KMS-11 (cell line): ENCODE measurements around the gene KANSL1.

Experiments
- H2AFZ ChIP-seq: fragments of 200-600 bp; sonication (generic); 2 replicates; pipeline ENCODE4 v1.6.1; 2016; ENCODE audit warnings: antibody characterized with exemption, mixed run types, low read depth
- H3K27ac ChIP-seq: fragments of 200-600 bp; sonication (generic); 2 replicates; pipeline ENCODE4 v1.6.1; 2016; ENCODE audit warnings: mild to moderate bottlenecking, mixed run types
- H3K27me3 ChIP-seq: fragments of 200-600 bp; sonication (generic); 2 replicates; pipeline ENCODE4 v1.6.1; 2017; ENCODE audit warnings: mild to moderate bottlenecking, low read depth, mixed run types, moderate library complexity; ENCODE audit not compliant: insufficient read depth
- H3K36me3 ChIP-seq: fragments of 200-600 bp; sonication (generic); 2 replicates; pipeline ENCODE4 v1.6.1; 2017; ENCODE audit warnings: mild to moderate bottlenecking, mixed run types; ENCODE audit not compliant: insufficient read depth
- H3K4me1 ChIP-seq: fragments of 200-600 bp; sonication (generic); 2 replicates; pipeline ENCODE4 v1.6.1; 2016; ENCODE audit warnings: mild to moderate bottlenecking, low read depth, mixed run types; ENCODE audit not compliant: poor library complexity, severe bottlenecking
- H3K4me2 ChIP-seq: fragments of 200-600 bp; sonication (generic); 2 replicates; pipeline ENCODE4 v1.7.0; 2016; ENCODE audit warnings: mild to moderate bottlenecking, mixed run types
- H3K4me3 ChIP-seq: fragments of 200-600 bp; sonication (generic); IDR thresholded peaks from 2 replicates; pipeline ENCODE4 v1.6.1; 2017; ENCODE audit warnings: low read depth, low read length, mixed read lengths; ENCODE audit not compliant: insufficient read depth
- H3K79me2 ChIP-seq: fragments of 200-600 bp; sonication (generic); 2 replicates; pipeline ENCODE4 v1.6.1; 2016; ENCODE audit warnings: low read depth, mixed run types; ENCODE audit not compliant: insufficient read depth
- H3K9ac ChIP-seq: fragments of 200-600 bp; sonication (generic); 2 replicates; pipeline ENCODE4 v1.6.1; 2016; ENCODE audit warnings: mild to moderate bottlenecking, mixed run types
- H4K20me1 ChIP-seq: fragments of 200-600 bp; sonication (generic); 2 replicates; pipeline ENCODE4 v1.6.1; 2016; ENCODE audit warnings: mild to moderate bottlenecking, mixed run types; ENCODE audit not compliant: insufficient read depth
- TF ChIP-seq, protein P1 (sequence below): fragments of 200-600 bp; sonication (generic); conservative IDR thresholded peaks from 2 replicates; pipeline ENCODE4 v1.6.1; 2017; ENCODE audit warnings: low read depth, mild to moderate bottlenecking, antibody characterized with exemption, low read length, moderate library complexity, mixed read lengths

Gene KANSL1

DNA sequence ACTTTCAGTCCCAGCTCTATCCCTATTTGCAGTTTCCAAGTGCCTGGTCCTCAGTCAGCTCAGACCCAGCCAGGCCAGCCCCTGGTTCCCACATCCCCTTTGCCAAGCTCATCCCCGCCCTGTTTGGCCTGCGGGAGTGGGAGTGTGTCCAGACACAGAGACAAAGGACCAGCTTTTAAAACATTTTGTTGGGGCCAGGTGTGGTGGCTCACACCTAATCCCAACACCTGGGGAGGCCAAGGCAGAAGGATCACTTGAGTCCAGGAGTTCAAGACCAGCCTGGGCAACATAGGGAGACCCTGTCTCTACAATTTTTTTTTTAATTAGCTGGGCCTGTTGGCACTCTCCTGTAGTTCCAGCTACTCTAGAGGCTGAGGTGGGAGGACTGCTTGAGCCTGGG, 192.5 kb downstream of the KANSL1 start:
- no peak overlapping the region for H3K27ac ChIP-seq
- no peak overlapping the region for H3K4me2 ChIP-seq
- peaks cover 6% of the 10 kb centered on the region for H3K4me1 ChIP-seq
- no peak overlapping the region for H2AFZ ChIP-seq
- no peak overlapping the region for H3K4me3 ChIP-seq
- H4K20me1 ChIP-seq: no peaks in the 10 kb centered on the region
- H3K79me2 ChIP-seq: no peaks in the 10 kb centered on the region
- no peaks in the 10 kb centered on the region for H3K27me3 ChIP-seq
- TF ChIP-seq, protein P1, sequence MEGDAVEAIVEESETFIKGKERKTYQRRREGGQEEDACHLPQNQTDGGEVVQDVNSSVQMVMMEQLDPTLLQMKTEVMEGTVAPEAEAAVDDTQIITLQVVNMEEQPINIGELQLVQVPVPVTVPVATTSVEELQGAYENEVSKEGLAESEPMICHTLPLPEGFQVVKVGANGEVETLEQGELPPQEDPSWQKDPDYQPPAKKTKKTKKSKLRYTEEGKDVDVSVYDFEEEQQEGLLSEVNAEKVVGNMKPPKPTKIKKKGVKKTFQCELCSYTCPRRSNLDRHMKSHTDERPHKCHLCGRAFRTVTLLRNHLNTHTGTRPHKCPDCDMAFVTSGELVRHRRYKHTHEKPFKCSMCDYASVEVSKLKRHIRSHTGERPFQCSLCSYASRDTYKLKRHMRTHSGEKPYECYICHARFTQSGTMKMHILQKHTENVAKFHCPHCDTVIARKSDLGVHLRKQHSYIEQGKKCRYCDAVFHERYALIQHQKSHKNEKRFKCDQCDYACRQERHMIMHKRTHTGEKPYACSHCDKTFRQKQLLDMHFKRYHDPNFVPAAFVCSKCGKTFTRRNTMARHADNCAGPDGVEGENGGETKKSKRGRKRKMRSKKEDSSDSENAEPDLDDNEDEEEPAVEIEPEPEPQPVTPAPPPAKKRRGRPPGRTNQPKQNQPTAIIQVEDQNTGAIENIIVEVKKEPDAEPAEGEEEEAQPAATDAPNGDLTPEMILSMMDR: no peak
- H3K9ac ChIP-seq: no peak overlapping the region
- H3K36me3 ChIP-seq: no peaks in the 10 kb centered on the region

DNA sequence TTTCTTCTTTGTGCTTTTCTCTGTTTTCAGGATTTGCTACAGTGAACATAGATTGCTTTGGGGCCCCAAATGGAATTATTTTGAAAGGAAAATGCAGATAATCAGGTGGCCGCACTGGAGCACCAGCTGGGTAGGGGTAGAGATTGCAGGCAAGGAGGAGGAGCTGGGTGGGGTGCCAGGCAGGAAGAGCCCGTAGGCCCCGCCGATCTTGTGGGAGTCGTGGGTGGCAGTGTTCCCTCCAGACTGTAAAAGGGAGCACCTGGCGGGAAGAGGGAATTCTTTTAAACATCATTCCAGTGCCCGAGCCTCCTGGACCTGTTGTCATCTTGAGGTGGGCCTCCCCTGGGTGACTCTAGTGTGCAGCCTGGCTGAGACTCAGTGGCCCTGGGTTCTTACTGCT, 192.9 kb downstream of the KANSL1 start:
- TF ChIP-seq, protein P1: no peak
- Histone ChIP-seq H3K36me3 (no peaks in the 10 kb centered on the region), H3K4me2 (no peak overlapping the region), H3K4me1 (peaks cover 6% of the 10 kb centered on the region), H3K4me3 (no peak overlapping the region), H3K27me3 (no peaks in the 10 kb centered on the region), H3K9ac (no peak overlapping the region), H4K20me1 (no peaks in the 10 kb centered on the region), H3K27ac (no peak overlapping the region), H3K79me2 (no peaks in the 10 kb centered on the region), H2AFZ (no peak overlapping the region)

DNA sequence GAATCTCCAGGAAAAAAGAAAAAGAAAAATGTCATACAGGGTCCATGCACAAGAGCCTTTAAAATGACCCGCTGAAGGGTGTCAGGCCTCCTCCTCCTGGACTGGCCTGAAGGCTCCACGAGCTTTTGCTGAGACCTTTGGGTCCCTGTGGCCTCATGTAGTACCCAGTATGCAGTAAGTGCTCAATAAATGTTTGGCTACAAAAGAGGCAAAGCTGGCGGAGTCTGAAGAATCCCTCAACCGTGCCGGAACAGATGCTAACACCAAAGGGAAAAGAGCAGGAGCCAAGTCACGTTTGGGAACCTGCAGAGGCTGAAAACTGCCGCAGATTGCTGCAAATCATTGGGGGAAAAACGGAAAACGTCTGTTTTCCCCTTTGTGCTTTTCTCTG, 193.3 kb downstream of the KANSL1 start:
- no peaks in the 10 kb centered on the region for H3K27me3 ChIP-seq
- H3K4me3 ChIP-seq: no peak overlapping the region
- no peaks in the 10 kb centered on the region for H3K79me2 ChIP-seq
- peaks cover 6% of the 10 kb centered on the region for H3K4me1 ChIP-seq
- H3K36me3 ChIP-seq: no peaks in the 10 kb centered on the region
- TF ChIP-seq, protein P1: no peak
- no peak overlapping the region for H3K9ac ChIP-seq
- H2AFZ ChIP-seq: no peak overlapping the region
- no peak overlapping the region for H3K27ac ChIP-seq
- no peaks in the 10 kb centered on the region for H4K20me1 ChIP-seq
- no peak overlapping the region for H3K4me2 ChIP-seq

DNA sequence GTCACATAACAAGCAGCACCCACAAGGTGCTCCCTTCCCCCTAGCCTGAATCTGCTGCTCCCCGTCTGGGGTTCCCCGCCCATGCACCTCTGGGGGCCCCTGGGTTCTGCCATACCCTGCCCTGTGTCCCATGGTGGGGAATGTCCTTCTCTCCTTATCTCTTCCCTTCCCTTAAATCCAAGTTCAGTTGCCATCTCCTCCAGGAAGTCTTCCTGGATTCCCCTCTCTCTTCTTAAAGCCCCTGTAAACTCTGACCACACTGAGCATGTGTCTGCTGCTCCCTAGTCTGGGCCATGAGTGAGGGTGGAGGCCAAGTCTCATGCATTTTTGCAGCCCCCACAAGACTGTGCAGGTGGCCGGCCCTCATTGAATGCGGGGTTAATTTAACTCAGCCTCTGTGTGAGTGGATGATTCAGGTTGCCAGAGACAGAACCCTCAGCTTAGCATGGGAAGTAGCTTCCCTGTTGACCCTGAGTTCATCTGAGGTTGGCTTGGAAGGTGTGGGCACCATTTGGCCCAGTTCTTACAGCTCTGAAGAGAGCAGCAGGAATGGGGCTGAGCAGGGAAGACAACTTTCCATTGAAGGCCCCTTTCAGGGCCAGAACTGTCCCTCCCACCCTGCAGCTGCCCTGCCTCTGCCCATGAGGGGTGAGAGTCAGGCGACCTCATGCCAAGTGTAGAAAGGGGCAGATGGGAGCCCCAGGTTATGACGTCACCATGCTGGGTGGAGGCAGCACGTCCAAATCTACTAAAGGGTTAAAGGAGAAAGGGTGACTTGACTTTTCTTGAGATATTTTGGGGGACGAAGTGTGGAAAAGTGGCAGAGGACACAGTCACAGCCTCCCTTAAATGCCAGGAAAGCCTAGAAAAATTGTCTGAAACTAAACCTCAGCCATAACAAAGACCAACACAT, 194.0 kb downstream of the KANSL1 start, which contains the start of gene STH:
STH (plus strand) TSS at position 264 of the 913 bp plus-strand sequence; CDS start at position 294, 30 bp downstream.
- H3K4me2 ChIP-seq: no peak within 1 kb of the TSS
- no peak within 1 kb of the TSS for H3K27ac ChIP-seq
- TF ChIP-seq, protein P1: no peak
- no peak within 1 kb of the TSS for H3K9ac ChIP-seq
- no peak within 1 kb of the TSS for H2AFZ ChIP-seq
- H4K20me1 ChIP-seq: no peaks in the 10 kb centered on the region
- no peaks in the 10 kb centered on the region for H3K79me2 ChIP-seq
- H3K36me3 ChIP-seq: no peaks in the 10 kb centered on the region
- no peaks in the 10 kb centered on the region for H3K27me3 ChIP-seq
- H3K4me3 ChIP-seq: no peak within 1 kb of the TSS
- peaks cover 6% of the 10 kb centered on the region for H3K4me1 ChIP-seq
